HG03342 (cell line): Measurements from ENCODE around the gene SNAP47.
A peak's percentile ranks its signal among the peaks of the same experiment; 100 is the strongest.

Source experiments
- ATAC-seq: cut with Tn5 transposase; IDR thresholded peaks from one replicate; pipeline ENCODE4 v1.9.1; 2021; ENCODE audit warnings: mild to moderate bottlenecking, moderate library complexity; ENCODE audit not compliant: unreplicated experiment

Gene SNAP47

DNA sequence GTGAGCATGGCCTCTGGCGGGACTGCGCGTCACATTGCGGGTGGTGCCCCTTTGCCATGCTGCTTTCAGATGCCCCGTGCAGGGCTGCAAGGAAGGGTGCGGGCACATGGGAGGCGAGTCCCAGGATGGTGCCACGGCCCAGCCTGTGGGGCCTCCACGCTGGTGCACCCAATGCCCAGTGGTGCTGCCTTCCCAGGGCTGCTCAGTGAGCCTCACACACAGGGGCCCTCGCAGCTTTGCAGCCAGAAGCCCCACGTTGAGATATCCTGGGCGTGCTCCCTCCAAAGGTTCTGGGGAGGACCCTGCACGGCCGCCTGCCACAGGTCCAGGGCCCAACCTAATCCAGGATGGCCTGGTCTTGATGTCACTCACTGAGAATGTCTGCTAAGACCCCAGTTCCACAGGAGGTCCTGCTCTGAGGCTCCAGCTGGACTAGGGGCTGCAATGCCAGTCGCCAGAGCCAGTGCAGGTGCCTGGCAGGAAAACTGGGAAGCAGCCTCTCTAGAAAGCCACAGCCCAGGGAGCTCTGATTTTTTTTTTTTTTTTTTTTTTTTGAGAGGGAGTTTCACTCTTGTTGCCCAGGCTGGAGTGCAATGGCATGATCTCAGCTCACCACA lies 46.2 kb downstream of the SNAP47 start:
- ATAC-seq = no peak

DNA sequence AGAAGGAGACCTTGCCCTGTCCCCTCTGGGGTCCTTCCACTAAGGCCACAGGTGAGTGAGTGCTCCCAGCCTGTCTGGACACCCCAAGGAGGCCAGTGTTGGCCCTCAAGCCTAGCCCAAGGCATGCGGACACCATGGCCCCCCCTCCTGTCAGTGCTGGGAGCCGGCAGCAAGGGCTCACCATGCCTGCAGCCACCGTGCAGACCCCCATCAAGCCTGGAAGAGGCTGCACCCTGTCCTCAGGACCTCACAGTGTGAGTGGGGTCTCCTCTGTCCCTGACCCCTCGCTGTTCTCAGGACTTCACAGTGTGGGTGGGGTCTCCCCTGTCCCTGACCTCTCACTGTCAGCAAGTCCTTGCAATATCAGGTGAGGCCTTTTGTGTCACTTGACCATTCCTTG lies 47.0 kb downstream of the SNAP47 start:
- no peak for ATAC-seq

DNA sequence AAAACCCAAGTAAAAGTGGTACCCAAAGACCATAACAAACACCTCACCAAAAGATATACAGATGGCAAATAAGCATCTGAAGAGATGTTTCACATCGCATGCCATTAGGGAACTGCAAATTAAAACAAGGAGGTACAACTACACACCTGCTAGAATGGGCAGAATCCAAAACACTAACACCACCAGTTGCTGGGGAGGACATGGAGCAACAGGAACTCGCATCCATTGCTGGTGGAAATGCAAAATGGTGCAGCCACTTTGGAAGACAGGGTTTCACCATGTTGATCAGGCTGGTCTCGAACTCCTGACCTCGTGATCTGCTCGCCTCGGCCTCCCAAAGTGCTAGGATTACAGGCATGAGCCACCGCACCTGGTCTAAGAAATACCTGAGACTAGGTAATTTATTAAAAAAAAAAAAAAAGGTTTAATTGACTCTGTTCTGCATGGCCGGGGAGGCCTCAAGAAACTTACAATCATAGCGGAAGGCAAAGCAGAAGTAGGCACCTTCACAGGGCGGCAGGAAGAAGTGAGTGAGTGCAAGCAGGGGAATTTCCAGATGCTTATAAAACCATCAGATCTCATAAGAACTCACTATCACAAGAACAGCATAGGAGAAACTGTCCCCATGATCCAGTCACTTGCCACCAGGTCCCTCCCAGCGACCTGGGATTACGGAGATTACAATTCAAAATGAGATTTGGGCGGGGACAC lies 50.0 kb downstream of the SNAP47 start:
- ATAC-seq = no peak

DNA sequence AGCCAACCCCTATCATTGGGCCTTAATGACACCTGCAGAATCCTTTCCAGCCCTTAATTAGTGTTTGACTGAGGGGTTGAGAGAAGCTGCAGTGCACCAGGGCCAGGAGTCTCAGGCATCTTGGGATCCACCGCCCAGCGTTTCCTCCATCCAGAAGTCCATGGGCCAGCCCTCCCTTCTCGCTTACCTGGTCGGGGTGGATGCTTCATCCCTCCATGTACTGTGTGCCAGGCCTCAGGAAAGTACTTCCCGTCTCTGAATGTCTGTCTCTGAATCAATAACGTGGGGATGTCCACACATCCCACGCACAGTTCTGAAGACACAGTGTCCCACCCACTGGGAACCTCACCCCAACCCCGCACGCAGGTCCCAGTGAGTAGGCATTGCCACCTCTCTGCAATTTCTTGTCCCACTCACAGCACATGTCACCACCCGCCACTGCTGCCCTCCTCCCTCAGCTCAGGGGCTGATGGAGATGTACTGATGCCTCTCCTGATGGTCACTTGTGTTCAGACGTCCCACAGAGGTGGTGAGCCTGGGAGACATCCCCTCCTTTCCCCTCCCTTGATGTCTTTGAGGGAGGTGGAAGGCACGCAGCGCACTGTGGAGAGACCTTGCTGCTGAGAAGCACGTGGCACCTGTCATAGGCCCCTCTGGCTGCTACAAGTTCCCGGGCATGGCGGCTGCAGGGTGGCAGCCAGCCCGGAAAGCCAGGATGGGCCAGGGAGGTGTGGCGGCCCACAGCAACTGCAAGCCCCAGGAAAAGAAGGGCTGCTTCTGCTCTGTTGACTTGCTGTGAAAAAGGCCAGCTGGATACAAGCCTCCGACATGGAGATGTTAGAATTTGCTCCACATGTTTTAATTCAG lies 50.8 kb downstream of the SNAP47 start:
- no peak for ATAC-seq

DNA sequence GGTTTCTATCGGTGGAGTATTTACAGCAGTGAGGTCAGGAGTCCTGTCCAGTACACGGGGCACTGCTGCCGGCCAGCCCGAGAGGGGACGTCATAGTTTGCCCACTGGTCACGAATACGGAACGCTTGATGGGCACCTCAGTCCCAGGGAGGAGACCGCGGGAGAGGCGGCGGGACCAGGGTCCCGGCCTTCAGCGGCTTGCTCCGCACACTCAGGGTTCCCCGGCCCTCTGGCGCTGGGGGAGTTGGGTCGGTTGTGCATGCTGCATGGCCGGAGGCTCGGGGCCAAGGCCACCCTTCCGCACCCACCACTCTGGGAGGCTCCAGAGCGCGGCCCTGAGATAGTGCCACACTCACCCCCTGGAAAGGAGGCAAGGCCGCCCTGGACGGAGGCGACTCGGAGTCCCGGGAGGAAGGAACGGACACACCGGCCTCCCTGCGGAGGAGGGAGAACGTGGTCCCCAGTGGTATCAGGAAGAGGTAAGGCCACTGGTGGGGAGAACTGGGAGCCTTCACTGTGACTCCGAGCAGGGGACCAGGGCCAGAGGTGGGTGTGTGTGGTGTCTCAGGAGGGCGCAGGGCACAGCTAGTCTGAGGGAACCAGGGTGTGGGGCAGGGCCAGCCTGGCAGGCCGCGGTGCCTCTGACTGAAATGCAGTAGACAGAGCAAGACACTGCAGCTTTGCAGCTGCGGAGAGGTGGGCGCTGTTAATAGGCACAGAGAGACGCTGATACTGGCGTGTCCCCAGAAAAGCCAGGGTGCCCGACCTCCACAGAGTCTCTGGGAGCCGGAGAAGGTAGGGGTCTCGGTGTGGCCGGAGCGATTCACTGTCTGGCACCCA lies 51.7 kb downstream of the SNAP47 start:
- peak; percentile 0 for ATAC-seq

DNA sequence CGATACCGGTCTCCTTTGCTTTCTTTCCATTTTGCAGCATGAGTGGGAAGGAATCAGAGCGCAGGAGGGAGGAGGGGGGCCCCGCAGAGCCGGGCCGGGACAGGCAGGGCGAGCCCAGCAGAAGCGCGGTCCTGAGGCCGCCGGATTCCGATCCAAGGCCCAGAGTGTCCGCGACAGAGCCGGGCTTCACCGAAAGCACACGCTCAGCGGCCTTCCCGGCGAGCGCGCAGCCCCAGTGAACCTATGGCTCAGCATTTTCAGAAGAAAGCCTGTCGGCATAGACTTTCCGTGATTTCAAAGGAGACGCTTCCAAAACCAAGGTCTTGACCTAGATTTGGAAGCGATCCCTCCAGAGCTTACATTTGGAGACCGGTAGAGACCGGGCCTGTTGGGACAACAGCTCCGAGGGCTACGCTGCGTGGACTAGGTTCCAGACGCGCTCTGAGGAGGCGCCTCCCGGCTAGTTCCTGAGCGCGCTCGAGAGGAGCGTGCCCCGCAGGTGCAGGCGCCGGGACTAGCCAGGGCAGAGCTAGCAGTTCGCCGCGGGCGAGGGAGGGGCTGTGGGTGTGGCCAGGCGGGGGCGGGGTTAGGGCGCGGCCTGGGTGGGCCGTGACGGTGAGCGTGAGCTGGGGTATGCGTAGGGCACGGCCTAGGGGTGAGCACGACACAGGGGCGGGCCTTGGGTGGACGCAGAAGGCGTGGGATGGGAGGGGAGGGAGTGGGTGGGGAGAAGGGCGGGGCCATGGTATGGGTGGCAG lies 52.5 kb downstream of the SNAP47 start:
- peak; percentile 90 for ATAC-seq

DNA sequence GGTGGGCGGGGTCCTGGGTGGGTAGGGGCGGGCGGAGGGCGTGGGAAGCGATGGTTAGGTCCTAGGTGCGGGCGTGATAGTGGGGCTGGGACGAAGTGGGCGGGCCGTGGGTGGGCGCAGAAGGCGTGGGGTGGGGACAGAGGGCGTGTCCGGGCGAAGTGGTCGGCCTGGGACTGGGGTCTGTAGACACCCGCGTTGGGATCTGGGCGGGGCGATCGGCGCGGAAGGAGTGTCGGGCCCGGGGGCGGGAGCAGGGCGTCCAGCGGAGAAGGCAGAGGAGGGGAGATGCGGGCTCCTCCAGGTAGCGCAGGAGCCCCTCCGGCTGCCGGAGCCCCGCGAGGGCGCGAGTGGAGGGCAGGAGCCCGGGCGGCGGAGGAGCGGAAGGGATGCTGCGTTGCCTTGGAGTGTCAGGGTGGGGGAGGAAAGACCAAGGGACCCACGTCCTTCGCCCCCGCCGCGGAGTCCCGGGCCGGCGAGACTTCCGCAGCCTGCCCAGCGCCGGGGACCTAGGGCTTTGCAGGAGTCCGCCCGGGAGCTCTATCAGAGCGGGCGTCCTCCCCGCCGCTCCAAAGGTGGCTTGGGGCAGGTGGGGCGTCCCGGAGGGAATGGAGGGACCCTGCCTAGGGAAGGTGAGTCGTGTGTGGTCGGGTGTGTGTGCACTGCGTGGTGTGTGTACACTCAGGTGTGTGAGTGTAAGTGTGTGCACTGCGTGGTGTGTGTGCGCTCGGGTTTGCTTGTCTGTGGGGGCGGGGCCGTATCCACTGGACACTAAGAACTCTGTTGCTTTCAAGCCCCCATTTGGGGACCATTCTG lies 53.2 kb downstream of the SNAP47 start:
- ATAC-seq = peak; percentile 62

DNA sequence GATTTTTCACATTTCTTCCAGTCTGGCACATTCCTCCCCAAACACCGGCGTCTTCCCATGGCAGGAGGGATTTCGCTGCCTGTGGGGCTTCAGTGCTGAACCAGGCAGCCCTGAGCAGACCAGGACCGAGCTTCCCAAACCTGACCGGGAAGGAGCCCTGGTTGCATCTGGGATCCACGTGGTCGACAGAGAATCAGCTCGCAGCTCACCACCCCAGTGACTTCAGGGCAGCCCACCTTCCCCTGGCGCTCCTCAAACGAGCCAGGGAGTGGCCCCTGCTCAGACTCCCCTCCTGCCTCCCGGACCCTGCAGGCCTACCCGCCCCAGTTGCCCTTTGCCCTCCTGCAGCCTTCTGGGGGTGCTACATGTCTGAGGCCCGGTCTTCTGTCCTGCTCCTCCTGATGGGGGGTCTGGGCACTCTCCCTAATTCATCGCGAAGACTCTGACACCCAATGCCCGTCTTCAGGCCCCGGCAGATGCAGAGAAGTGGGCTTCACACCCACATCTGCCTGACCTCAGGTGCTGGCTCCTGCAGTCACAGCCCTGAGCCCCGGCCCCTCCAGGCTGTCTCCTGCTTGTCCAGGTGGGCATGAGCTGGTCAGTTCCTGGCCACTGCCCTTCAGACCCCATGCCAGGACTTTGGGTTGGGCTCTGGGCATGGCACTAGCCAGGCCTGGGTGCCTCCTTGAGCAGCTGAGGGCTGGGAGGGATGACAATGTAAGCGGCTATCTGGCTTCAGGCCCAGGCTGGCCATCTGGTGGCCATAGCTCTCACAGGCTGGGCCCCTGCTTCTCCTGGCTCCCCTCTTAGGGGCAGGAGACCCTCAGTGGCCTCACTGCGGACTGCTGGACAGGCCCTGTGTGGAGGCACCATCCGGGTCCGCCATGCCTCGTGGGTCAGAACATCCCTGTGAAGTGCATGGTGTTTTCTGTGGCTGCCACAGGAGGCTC lies 54.1 kb downstream of the SNAP47 start:
- no peak for ATAC-seq

DNA sequence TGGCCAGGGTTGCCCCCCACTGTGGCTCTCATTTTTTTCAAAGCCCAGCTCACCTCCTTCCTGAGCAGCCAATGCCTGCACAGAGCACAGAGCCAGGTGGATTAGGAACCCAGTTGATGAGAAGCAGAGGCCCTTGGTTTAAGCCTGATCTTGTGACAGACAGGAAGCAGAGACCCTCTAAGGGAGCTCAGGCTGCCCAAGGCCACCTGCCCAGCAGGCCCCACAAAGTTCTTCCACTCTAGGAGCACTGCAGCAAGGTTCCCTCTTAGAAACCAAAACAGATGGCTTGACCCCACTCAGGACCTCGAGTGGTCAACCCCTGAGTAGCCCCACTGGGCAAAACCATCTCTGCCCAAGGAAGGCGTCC lies 54.8 kb downstream of the SNAP47 start:
- no peak for ATAC-seq

DNA sequence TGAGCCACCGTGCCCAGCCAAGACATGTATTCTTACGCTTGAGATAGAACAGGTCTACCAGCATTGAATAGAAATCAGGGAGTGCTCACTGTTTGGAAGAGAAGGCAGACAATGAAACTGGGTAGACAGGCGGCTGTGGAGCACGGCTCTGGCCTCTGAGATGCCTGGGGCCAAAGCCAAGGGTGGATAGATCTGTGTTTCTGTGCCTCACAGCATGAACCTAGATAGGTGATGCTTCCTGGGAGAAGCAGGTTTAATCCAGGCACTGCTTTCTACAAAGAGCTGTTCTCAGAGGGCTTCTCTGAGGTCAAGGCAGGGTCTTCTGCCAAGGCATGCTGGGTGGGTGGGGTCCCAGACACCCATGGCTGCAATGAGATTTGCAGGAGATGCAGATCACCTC lies 55.6 kb downstream of the SNAP47 start:
- ATAC-seq = no peak

DNA sequence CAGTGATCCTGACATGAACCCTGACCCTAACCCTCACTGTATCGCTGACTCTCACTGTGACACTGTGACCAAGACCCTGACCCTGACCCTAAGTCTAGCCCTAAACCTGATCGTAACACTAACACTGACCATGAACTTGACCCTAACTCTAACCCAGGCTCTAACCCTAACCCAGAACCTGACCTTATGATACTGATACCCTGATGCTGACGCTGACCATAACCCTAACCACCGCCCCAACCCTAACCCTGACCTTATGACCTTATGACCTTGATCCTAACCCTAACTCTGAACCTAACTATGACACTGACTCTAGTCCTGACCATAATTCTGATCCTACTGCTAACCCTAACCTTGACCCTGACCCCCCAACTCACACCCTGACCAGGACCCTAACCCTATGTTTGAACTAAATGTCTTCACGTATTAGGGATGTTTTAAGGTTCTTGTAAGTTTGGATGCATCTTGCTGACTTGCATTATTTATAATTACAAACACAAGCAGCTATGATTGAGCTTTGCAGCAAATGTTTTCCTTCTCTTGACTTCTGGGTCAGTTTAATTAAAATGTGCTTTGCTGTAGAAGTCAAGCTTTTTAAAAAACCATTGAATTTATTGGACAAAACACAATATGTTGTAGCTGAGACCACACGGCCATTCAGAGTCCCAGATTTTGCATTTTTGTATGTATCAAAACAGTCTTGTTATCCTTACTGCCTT lies 56.3 kb downstream of the SNAP47 start:
- no peak for ATAC-seq

DNA sequence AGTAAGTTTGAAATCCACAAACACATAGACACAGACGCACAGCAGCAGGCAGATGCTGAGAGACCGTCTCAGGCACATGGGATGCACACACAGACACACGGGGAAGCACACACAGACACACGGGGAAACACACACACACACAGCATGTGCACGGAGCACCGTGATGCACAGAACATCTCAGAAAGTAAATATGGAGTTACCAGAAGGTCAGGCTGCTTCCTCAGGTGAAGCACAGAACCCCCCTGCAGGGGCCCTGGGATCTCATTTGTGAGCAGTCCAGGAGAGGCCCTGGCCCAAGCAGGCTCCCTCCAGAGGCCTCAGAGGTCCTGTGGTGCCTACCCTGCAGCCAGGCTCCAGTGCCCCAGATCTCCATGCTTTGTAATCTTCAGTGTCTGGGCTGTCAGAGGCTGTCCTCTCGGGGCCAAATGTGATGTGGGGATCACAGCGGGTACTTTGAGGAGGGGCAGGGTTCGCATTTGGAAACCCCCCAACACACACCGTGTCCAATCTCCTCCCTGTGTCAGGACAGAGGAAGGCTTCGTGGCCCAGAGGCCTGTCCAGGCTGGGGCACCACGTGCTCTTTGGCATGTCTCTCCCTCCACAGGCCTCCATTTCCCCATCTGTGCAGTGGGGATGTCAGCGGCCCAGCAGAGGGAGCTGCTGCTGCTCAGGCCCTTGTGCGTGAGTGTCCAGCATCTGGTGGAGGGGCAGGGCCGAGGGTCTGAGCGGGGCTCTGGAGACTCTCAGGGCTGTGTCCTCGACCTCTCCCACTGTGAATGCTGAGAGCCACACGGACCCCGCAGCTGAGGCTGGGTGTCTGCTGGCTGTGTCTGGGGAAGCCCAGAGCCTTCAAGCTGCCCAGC lies 57.2 kb downstream of the SNAP47 start:
- ATAC-seq = no peak

DNA sequence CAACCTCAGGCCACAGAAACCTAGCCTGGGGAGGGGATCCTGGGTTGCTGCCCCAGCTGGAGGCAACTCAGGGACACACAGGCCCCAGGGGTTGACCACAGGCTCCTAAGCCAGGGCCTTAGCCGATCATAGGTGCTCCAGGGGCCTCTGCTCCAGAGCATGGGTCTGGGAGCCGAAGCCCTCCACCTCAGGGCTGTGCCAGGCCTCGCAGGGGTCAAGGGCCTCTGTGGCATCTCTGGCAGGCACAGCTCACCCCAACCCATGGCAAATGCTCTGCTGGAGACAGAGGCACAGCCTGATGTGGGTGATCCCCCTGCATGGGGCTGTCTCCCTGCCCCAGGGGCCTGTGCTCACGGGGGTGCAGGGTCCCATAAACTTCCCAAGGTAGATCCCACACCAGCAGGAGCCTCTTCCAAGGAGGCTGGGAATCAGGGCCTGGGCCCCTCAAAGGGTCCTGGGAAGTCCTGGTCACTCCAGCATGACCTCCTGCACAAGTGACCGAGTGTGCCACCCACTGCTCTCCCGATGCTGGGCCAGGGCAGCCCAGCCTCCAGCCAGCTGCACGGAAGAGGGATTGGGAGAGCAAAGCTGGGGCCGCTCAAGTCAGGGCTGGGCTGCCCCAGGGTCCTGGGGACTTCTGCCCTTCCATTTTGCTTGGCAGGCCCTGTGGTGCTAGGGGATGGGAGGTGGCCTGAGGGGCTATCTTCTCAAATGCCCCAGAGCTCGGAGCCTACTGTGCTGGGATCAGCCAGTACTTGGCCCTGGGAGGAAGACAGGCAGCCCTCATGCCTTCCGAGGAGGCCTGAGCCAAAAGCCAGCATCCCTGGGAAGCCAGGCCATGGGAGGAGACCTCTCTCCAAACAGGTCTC lies 58.1 kb downstream of the SNAP47 start:
- no peak for ATAC-seq

DNA sequence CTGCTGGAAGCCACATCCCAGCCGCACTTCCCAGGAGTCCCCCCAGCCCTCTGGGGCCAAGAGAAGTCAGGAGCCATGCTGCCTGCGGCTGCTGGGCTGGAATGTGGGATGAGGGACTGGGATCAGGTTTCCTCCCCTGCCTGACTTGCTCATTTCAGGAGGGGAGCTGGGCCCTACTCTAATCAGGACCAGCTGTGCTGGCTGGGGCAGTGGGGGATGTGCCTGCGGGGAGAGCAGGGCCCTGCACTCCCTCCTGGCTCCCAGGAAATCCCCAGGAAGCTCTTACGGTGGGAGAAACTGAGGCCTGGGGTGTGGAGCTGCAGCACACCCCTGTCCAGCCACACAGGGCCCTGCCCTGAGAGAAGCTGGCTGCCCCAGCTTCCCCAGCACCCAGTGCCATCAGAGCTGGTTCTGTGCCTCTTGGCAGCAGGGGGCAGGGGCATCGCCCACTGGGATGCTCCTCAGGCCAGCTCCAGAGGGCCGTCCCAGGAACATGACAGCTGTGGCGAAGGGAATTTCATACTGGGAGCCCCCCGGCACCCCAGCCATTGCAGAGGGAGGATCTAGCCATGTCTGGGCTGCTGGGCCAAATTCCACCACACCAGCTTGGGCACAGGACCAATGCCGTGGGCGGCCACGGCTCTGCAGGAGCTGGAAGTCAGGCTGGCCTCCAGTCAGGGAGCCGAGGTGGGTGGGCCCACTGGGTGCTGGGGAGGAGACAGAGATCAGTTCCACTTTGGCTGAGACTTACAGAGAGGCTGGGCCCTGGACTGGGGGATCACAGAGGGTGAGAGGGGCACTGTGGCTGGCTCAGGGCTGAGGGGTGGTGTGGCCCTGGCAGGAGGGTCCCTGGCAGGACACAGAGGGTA lies 58.9 kb downstream of the SNAP47 start:
- no peak for ATAC-seq

DNA sequence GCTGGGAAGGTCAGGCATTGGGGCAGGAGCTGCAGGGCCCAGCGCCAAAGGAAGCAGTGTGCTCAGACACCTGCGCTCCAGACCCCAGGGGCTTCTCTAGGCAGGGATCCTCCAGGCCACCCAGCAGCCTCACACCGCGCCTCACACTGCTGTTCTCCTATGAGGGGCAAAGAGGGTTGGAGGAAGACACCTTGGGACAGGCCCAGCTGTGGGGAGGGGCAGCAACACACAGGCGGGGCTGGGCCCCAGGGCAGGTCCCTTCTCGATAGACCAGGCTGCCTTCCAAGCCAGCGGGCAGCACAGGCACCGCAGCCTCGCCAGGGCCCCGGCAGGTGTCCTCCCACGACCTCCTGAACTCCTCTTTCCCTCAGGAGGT lies 59.6 kb downstream of the SNAP47 start:
- no peak for ATAC-seq
